PC-3 (cell line): ENCODE data around the gene PITRM1.

ENCODE experiments used
- EZH2 ChIP-seq: fragments of 300-600 bp; sonication (generic); IDR thresholded peaks from one replicate; pipeline ENCODE4 v1.6.1; 2017; ENCODE audit warnings: antibody characterized with exemption, mild to moderate bottlenecking, low read length; ENCODE audit not compliant: unreplicated experiment
- EZH2phosphoT487 ChIP-seq: fragments of 300-600 bp; sonication (generic); IDR thresholded peaks from 2 replicates; pipeline ENCODE4 v1.6.1; 2018; ENCODE audit warnings: mild to moderate bottlenecking, antibody characterized with exemption, low read length, borderline replicate concordance
- TF ChIP-seq, protein P1 (sequence below): fragments of 300-600 bp; sonication (generic); conservative IDR thresholded peaks from 2 replicates; pipeline ENCODE4 v1.5.1; 2017; ENCODE audit warnings: antibody characterized with exemption, low read depth, mild to moderate bottlenecking, low read length

DNA sequence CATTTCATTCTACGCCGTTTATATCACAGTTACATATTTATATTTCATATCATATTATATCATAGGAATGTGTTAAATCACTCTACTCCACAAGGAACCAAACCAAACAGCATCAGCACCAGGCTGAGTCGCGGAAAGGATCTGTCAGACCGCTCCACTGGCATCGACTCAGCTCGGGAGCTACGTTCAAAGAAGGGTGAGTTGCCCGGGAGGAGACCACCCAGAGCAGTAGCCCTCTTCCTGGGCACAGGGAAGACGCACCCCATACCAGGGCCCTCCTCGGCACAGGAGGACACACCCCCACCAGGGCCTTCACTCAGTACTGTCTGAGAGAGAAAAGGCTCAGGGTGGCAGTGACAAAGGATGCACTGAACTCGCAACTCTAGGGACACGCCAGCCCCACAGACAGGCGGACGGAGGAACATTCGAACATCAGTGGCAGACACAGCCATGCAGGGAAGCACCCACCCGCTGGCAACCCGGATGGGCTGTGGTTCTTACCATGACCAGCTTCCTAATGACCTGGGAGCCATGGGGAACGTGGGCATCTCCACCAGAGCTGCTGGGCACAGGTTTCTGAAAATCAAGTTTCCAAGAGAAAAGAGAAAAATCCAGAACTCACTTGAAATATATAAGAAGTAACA is 28.7 kb downstream of the PITRM1 start:
- TF ChIP-seq, protein P1, sequence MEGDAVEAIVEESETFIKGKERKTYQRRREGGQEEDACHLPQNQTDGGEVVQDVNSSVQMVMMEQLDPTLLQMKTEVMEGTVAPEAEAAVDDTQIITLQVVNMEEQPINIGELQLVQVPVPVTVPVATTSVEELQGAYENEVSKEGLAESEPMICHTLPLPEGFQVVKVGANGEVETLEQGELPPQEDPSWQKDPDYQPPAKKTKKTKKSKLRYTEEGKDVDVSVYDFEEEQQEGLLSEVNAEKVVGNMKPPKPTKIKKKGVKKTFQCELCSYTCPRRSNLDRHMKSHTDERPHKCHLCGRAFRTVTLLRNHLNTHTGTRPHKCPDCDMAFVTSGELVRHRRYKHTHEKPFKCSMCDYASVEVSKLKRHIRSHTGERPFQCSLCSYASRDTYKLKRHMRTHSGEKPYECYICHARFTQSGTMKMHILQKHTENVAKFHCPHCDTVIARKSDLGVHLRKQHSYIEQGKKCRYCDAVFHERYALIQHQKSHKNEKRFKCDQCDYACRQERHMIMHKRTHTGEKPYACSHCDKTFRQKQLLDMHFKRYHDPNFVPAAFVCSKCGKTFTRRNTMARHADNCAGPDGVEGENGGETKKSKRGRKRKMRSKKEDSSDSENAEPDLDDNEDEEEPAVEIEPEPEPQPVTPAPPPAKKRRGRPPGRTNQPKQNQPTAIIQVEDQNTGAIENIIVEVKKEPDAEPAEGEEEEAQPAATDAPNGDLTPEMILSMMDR: no peak
- TF ChIP-seq EZH2: no peak
- no peak for TF ChIP-seq EZH2phosphoT487
